HG02870 (cell line): ENCODE data around the gene MALRD1.

Experiments
- ATAC-seq: cut with Tn5 transposase; IDR thresholded peaks from one replicate; pipeline ENCODE4 v1.9.1; 2021; ENCODE audit warnings: mild to moderate bottlenecking, moderate library complexity; ENCODE audit not compliant: unreplicated experiment

The MALRD1 gene

DNA sequence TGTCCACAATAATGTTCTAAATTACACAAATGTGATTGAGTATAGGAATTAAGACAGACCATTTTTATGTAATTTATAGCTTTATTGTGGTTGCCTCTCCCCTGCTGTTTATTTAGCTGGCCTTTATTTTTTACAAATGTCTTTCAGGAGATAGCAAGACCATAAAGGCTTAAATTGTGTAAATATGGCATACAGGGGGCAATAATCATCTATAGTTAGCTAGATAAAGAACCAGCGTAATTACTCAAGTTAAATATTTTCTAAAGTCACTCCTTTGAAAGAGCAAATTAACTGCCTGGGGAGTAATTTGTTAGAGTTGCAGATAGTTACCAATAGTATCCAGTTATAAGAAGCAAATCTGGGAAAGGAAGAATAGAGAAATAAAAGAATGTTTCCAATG, at the start of gene MALRD1:
Gene MALRD1, plus strand, starts transcription at position 313 of the 400 bp plus-strand sequence. CDS start 138 bp downstream, outside the sequence.
- no peak for ATAC-seq

DNA sequence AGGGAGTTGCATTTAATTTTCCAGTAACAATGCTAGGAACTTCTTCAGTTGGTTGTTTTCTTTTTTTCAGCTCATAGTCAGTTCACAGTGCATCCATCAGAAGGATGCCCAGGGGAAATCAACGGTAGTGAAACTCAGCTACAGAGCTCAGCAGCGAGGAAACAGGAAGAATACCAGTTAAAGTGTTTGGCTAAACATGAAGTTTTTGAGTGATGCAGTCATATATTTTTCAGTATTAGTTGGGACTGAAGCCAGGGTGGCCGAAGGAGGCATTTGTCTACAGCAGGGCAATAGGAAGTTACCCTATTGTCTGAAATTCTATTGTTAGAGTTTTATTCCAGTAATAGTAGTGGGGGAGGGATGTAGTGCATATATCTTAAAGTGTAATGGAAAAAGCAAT, 45.3 kb upstream of the MALRD1 start:
- no peak for ATAC-seq

DNA sequence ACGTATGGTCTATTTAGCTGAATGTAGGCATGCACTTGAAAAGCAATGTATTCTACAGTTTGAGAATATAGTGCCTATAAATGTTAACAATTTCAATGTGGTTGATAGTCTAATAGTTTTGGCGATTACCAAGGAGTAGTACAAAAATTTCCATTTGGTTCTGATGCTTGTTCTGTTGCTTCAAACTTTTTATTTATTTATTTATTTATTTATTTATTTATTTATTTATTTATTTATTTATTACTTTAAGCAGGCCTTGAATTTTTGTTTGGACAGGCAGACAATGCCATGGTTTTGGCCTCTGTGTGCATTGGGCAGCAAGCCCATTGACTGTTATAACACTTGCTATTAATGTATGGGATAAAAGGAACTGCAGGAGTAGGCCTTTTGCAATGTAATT, 36.5 kb upstream of the MALRD1 start:
- no peak for ATAC-seq

DNA sequence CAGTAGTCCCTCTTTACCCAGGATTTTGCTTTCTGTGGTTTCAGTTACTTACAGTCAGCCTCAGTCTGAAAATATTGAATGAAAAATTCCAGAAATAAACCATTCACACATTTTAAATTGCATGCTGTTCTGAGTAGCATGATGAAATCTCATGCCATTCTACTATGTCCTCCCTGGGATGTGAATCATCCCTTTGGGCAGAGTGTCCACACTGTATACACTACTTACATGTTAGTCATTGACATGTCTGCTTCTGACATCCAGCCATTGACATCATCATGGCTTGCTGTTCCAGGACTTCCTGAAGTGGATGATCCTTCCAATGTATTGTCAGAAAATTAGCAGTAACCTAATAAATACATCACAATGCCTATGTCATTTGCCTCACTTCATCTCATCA, 34.6 kb upstream of the MALRD1 start:
- ATAC-seq: no peak

DNA sequence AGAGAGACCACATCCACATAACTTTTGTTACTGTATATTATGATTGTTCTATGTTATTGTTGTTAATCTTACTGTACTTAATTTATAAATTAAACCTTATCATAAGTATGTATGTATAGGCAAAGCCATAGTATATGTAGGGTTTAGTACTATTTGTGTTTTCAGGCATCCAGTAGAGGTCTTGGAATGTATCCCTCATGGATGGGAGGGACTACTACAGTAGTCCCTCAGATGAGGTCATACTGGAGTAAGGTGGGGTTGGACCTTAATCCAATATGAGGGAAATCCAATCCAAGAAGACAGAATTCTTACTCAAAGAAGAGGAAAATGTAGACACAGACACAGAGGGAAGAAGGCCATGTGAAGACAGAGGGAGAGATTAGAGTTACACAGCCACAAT, 34.1 kb upstream of the MALRD1 start:
- ATAC-seq: no peak

DNA sequence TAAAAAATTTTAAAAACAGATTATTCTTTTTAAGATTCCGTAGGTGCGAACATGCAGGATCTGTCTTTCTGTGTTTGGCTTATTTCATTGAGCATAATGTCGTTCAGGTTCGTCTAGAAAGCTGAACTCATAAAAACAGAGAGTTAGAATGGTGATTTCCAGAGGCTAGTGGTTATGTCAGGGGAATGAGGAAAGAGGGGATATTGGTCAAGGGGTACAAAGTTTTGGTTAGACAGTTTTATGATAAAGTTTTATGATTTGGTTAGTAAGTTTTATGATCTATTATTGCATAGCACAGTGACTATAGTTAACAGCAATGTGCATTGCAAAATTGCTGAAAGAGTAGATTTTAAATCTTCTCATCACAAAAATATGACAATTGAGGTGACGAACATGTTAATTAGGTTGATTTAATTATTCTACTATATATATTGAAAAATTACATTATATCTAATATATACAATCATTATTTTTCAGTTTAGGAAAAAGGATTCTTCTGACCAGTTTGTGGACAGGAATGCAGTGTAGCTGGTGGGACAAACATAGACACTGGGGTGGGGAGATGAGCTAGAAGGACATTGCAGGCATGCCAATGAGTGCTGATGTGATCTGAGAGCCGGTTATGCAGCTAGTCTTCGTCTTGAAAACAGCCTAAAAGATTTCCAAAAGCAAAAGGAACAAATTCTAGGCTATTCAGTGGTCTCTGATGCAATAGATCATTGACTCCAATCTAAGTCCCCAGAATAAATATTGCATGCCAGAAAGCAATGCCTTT, 31.3 kb upstream of the MALRD1 start:
- ATAC-seq: no peak

DNA sequence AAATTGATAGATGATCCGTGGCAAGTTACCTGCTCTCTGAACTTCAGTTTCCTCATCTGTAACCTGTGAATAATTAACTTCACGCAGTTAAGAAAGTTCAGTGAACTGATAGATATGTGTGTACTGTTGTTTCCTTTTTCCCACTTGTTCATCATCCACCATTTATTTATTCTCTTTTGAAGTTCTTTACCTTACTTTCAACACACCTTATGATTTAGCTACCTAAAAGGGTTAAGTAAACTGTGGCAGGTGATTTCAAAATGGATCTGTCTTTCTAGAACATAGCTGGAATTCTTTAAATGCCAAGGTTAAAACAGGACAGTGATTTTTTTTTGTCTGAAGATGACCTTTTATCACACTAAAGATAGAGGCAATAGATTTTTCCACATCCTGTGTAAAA, 27.4 kb upstream of the MALRD1 start:
- no peak for ATAC-seq

DNA sequence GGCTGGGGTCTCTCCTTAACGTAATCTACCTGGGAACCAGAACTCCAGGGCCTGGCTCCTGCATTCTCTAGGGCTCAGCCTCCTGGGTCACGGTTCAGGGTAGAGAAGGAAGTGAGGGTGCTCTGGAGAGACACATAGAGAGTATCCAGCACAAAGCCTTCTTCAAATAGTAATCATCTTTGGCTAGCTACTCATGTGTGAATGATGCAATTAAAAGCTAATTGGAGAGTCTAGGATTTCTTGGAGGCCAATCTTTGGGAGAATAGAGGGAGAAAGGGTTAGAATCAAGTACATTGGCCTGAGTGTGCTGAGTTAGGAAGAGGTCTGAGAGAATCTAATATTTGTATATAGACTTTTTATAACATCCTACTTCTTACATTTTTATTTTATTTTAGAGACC, 24.0 kb upstream of the MALRD1 start:
- ATAC-seq: no peak

DNA sequence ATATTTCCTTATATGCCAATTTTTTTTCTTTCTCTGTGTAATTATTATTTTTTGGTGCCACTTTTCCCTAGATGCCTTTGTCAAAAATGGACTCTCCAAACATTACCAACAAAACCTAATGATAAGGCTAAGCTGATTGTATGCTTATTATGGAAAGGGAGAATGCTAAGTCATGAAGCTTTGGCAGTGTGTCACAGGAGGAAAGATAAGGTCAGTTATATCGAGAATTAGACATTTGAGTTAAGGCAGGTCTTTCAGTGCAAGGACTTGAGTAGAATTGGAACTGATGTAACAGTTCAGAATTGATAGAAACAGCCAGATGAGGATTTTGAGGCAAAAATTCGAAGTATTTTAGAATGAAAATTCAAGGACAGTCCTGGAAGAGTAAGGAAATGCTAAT, 16.8 kb upstream of the MALRD1 start:
- ATAC-seq: no peak

DNA sequence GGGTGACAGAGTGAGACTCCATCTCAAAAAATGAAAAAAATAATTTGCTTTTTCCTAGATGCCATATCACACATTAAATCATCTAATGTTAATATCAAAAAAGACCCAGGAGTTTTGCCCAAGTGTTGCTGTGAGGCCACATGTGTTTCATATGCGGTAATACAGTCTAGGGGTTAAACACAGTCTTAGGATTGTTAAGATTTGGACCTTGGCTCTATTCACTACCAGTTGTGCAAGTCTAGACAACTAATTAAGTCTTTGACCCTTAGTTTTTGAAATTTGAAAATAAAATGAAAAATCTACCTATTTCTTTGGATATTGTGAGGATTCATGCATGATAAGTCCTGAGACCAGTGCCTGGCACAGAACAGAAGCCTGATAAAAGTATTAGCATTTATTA, 14.9 kb upstream of the MALRD1 start:
- no peak for ATAC-seq

DNA sequence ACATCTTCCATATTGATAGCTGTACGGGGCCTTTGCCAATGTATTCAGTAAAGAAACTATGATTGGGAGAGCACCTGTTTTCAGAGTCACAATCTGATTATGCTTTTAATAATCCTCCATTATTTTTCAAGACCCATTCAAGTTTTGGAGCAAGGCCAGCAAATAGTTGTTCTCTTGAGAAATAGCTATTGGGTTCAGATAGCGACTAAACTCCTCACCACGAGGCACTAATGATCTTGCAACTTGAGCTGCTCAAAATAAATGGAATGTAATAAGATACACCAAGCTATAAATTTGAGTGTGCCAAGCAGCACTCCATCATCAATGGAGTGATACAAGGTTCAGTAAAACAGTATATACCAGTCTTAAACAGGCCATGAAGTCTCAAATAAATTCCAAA, 7.4 kb upstream of the MALRD1 start:
- ATAC-seq: no peak

DNA sequence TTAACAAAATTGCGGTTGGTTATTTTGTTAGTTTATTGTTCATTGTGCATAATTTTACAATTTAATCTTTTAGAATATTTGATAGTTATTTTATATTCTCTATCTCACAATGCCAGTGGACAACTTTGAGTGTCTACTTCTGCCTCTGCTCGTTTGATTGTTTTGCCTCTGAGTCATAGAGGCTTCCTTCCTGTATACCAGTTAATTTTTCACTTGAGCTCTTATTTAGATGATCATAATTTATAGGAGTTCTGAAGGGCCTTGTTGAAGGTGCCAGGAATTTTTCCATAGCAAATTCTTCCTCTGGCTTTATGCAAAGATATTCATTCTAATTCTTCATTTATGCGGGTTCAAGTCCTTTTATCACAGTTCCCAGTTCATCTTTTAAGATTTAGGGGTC, 5.2 kb upstream of the MALRD1 start:
- ATAC-seq: no peak

DNA sequence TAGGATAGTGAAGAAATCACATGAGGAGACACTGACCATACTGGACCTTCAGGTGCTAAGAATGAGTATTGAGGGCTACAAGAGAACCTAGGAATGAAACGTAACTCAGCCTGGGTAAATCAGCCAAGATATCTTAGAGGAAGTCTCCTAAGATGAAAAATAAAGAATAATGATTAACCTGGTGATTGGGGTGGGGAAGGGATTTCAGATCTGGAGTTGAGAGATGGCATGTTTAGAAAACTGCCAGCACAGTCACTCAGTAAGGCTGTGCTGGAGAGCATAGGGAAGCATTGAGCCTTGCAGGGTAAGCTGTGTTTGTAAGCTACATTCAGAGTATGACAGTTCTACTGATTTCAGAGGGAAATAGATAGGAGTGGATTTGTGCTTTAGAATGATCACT, 1.9 kb upstream of the MALRD1 start:
- no peak for ATAC-seq

DNA sequence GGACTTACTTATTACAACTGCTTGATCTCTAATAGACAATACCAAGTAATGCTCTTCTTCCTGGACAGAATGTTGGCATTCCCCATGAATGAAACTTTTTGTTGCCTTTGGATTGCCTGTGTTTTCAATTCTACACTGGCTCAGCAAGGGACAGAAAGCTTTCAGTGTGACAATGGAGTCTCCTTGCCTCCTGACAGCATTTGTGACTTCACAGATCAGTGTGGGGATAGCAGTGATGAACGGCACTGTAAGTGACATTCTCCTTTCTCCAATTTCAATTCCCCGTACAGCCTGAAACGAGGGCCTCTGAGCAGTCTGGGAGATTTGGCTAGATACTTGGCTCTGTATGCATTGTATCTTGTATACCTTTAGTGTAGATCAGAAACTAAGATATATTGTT, 290 bp downstream of the MALRD1 start:
- no peak for ATAC-seq

DNA sequence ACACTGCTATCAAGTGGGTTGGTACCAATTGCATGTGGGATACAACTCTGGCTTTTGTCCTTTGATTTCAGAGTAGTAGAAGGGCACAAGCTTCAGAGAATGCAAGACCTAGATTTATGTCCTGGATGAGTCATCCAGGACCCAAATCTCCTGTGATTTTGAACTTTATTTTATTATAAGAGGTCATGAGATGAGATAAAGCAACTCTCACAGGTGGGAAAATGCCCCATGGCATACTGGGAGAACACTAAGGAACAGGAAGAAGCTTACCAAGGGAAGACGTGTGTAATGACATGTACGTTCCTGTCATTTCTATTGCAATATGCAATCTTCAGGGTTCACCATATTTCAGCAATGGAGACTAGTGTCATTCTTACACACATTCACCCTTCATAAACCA, 966 bp downstream of the MALRD1 start:
- no peak for ATAC-seq

DNA sequence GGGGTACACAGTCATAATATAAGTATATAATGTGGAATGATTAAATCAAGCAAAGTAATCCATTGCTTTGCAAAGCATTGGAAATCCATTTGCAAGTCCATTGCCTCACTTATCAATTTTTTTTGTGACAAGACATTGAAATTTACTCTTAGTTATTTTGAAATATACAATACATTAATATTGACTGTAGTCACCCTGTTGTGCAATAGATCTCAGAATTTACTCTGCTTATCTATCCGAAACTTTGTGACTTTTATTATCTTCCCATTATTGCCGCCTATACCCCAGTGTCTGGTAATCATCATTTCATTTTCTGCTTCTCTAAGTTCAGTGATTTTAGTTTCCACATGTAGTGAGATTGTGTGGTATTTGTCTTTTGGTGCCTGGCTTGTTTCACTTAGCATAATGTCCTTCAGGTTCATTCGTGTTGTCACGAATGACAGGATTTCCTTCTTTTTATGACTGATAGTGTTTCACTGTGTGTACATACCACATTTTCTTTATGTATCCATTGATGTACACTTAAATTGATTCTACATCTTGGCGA, 5.8 kb downstream of the MALRD1 start:
- ATAC-seq: no peak

DNA sequence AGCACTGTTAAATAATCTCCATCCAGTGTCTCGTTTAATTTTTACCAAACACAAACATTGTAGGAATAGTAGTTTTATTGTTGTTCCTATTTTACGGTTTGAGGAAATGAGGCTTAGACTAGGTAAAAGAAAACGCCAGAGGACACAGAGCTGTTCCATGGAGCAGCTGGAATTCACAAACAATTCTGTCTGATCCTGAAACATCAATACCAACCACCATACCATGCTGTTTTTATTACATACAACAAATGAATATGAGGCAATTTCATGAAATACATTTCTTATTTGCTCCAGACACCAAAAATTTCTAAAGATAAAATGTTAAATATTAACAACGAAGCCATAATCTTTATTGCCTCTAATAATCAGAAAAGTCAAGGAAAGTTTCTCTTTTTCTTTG, 9.4 kb downstream of the MALRD1 start:
- no peak for ATAC-seq

DNA sequence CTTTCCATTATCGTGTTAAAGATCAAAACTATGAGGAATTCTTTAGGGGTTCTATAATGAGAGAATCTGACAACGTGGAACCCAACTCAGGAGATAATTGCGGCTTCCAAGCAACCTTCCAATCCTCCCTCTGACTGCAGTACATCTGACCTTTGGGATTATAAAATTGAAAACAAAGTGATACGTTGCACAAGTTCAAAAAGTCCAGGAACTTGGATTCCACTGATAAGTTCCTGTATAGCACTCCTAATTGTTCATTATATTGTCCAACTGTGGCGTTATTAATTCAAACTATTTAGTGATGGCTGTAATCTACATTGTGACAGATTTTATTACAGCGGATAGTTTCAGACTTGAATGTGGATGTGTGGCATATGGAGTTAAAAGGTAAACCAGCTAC, 15.4 kb downstream of the MALRD1 start:
- no peak for ATAC-seq

DNA sequence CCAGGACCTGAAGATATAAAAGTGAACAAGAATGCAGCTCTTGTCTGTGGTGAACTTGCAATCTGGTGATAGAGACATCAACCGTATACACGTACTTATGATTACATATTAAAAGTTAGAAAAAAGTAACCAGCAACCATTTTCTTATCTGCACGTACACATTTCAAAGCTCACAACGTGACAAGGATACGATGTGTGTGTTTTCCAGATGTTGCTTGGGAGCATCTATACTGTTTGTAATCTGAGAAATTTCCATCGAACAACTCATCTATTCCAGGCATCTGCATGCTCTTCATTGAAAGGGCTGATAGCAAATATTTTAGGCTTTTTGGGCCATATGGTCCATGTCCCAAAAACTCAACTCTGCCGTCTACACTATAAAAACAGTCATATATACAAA, 23.3 kb downstream of the MALRD1 start:
- no peak for ATAC-seq

DNA sequence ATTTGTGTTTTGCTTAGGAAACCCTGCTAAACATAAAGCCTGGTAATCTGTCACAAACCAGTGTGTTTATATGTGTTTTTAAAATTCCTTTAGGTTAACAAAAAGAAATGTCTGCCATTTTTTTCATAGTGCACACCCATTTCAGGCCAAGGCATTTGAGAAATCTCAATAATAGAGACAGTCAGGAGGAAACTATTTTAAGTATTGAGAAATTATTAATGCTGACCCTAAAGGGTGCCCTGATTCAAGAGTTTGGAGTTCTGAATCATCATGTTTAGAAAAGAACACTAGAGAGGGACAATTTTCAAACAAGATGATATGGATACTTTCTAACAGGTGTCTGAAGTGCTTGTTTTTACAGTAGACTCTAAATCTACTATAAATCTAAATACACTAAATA, 28.7 kb downstream of the MALRD1 start:
- no peak for ATAC-seq

DNA sequence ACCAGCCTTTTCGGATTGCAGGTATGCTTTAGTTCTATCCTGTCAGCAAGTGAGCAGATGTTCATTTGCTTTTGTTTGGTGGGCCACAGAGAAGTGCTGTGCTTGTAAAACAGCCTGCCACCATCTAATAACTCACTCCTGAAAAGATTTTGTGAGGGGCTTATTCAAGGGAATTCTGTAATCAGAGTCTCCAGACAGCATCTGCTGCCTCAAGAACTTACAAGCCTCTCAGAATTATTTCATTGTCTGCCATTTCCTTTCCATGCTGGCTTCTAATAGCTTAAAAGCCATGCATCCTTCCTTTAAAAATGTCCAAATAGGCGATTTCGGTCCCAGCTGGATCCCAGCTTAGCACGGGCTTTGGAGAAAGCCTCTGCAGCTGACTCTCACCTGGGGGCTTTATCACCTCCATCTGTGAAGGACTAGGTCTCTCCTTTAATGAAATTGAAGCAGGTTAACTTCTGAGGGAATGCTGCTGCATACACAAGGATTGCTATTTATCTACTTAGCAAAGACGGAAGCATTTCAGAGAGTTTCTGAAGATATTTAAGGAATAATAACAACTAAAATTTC, 48.0 kb downstream of the MALRD1 start:
- ATAC-seq: no peak

DNA sequence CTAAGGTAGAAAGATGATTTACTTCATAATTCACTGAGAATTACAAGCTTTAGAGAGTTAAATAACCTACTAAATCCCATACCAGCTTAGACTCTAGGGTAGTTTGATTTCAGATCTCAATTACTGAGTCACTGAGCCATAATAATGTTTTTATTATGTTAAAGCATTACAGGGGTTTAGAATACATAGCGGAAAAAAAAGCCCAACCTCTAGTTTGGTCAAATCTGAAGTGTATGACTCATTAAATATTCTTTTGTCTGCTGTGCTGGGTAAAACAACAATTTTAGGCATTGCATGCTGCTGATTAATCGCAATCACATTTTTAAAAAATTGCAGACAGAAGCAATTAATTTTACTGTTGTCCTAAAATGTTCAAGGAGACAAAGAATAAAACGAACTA, 48.5 kb downstream of the MALRD1 start:
- no peak for ATAC-seq

DNA sequence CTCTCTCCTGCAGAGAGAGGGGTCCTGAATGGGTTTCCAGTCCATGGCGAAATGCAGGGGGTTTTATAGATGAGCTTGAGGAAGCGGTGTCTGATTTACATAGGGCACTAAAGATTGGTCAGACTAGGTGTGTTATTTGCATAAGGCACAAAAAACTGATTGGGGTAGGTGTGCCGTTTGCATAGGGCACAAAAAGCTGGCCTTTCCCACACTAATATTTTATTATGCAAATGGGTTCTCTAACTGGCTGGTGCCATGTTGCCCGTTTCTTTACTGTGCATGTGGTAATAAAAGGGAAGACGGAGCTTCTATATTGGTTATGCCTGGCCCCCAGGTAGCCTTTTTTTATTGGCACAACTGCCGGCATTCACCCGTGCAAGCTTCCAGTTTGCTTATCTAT, 50.2 kb downstream of the MALRD1 start:
- no peak for ATAC-seq
